Body of pancreas (tissue), 4 donors: ENCODE measurements around the gene TUNAR.

Source experiments
- POLR2A ChIP-seq, 3 donors: fragments of 450-650 bp; IDR thresholded peaks; one replicate each; pipeline ENCODE4 v1.6.1; 2016; ENCODE audit warnings: antibody characterized with exemption in 3 of 3, mild to moderate bottlenecking in 2 of 3
- TF ChIP-seq, protein P1 (sequence below), 7 experiments: fragments of 450-650 bp in 4 of 7; fragments of 200-600 bp in 3 of 7; sonication (generic) in 3 of 7; IDR thresholded peaks; one replicate each; pipeline ENCODE4 v1.5.1; 2016 to 2019; ENCODE audit warnings: antibody characterized with exemption in 7 of 7

DNA sequence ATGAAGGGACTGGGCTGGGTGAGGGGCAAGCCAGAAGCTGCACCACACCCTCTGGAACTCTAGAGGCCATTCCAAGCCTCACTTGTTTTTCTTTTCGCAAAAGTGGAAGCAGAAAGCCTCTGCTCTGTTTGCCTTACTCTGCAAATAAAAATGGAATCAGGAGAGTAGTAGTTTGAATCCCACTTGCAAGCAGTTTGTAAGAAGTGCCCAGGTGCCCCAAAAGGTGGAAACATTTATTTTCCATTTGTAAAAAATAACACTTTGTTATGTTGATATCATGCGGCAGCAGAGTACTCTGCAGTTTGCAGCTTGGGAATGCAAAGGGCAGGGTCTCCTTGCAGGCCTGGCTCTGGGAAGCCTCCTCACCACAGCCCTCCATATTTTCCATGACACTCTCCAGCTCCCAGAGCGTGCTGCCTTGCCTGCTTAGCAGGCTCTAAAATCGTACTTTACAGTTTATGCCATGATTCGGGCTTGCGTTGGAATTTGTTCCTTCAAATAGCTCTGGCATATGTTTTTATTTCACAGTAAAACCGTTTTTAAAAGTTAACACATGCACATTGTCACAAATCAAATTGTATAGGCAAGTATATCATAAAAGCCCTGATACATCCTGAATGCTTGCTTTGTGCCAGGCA is 20.0 kb downstream of the TUNAR start:
- TF ChIP-seq, protein P1, sequence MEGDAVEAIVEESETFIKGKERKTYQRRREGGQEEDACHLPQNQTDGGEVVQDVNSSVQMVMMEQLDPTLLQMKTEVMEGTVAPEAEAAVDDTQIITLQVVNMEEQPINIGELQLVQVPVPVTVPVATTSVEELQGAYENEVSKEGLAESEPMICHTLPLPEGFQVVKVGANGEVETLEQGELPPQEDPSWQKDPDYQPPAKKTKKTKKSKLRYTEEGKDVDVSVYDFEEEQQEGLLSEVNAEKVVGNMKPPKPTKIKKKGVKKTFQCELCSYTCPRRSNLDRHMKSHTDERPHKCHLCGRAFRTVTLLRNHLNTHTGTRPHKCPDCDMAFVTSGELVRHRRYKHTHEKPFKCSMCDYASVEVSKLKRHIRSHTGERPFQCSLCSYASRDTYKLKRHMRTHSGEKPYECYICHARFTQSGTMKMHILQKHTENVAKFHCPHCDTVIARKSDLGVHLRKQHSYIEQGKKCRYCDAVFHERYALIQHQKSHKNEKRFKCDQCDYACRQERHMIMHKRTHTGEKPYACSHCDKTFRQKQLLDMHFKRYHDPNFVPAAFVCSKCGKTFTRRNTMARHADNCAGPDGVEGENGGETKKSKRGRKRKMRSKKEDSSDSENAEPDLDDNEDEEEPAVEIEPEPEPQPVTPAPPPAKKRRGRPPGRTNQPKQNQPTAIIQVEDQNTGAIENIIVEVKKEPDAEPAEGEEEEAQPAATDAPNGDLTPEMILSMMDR (IDR thresholded peaks at IDR 0.05): no peak
- no peak for TF ChIP-seq POLR2A (IDR thresholded peaks at IDR 0.05)
